SK-N-MC (cell line): Measurements from ENCODE around the gene HOXA6.

ENCODE experiments used
- DNase-seq: peaks from one replicate; pipeline ENCODE4 v3.0.0-alpha.2; 2011; ENCODE audit warnings: low read depth, low spot score
- H3K27ac ChIP-seq: fragments of 200-600 bp; sonication (generic); 2 replicates; pipeline ENCODE4 v1.5.1; 2016; ENCODE audit warnings: mixed run types
- H3K36me3 ChIP-seq: fragments of 200-600 bp; sonication (generic); 2 replicates; pipeline ENCODE4 v1.6.1; 2017; ENCODE audit warnings: antibody characterized with exemption, low read length, mixed read lengths; ENCODE audit not compliant: insufficient read depth
- H3K4me3 ChIP-seq: fragments of 200-600 bp; sonication (generic); 2 replicates; pipeline ENCODE4 v1.5.1; 2016
- H3K9ac ChIP-seq: fragments of 200-600 bp; sonication (generic); 2 replicates; pipeline ENCODE4 v1.8.0; 2017; ENCODE audit warnings: mixed run types, mixed read lengths; ENCODE audit not compliant: insufficient read length
- H3K9me3 ChIP-seq: fragments of 200-600 bp; sonication (generic); 2 replicates; pipeline ENCODE4 v1.6.1; 2017; ENCODE audit warnings: low read depth, mild to moderate bottlenecking, antibody characterized with exemption, low read length, moderate library complexity, mixed read lengths
- EZH2 ChIP-seq: fragments of 200-600 bp; sonication (generic); IDR thresholded peaks from one replicate; pipeline ENCODE4 v1.6.1; 2017; ENCODE audit warnings: antibody characterized with exemption
- FOXP2 ChIP-seq: optimal IDR thresholded peaks from 2 replicates; pipeline ENCODE3; 2011; ENCODE audit warnings: mild to moderate bottlenecking, moderate library complexity; ENCODE audit not compliant: insufficient read depth; ENCODE audit errors: extremely low read length, control extremely low read depth
- POLR2AphosphoS5 ChIP-seq: IDR thresholded peaks from 2 replicates; pipeline ENCODE4 v1.6.1; 2012; ENCODE audit warnings: mild to moderate bottlenecking, low read depth, low read length, borderline replicate concordance

The HOXA6 gene

GRCh38 chr7:27175626-27176523, 28.3 kb upstream of the HOXA6 start:
- DNase-seq, result no peak

GRCh38 chr7:27174874-27175625, 27.5 kb upstream of the HOXA6 start:
- Histone ChIP-seq H3K36me3 (no peaks in the 10 kb centered on the region), H3K9me3 (no peaks in the 10 kb centered on the region), H3K4me3 (no peak overlapping the region), H3K9ac (no peak overlapping the region), H3K27ac (no peak overlapping the region)
- TF ChIP-seq EZH2 (no peak), FOXP2 (no peak), POLR2AphosphoS5 (no peak)
- DNase-seq, result no peak

More at GRCh38 chr7:27175626-27176523, 28.3 kb upstream of the HOXA6 start:
- Histone ChIP-seq H3K9ac (no peak overlapping the region), H3K4me3 (no peak overlapping the region), H3K36me3 (no peaks in the 10 kb centered on the region), H3K27ac (no peak overlapping the region), H3K9me3 (no peaks in the 10 kb centered on the region)
- no peak for TF ChIP-seq FOXP2
- no peak for TF ChIP-seq POLR2AphosphoS5
- TF ChIP-seq EZH2, result no peak

- no peaks in the 10 kb centered on the region for H3K9me3 ChIP-seq
- TF ChIP-seq FOXP2 (no peak), EZH2 (no peak), POLR2AphosphoS5 (no peak)
- no peak within 1 kb of the TSS for H3K27ac ChIP-seq
- H3K4me3 ChIP-seq, result peak within 1 kb of the TSS; percentile 81
- no peaks in the 10 kb centered on the region for H3K36me3 ChIP-seq
- H3K9ac ChIP-seq, result peak within 1 kb of the TSS; percentile 77
- no peak for DNase-seq
Observed at GRCh38 chr7:27173956-27174873, 26.6 kb upstream of the HOXA6 start, which contains the start of gene HOXA10. Gene HOXA10 (minus strand): TSS chr7:27174320. CDS start chr7:27174306, 14 bp downstream.

GRCh38 chr7:27173511-27173955, 26.0 kb upstream of the HOXA6 start:
- DNase-seq, result no peak
- Histone ChIP-seq H3K4me3 (peak overlapping the region; percentile 81), H3K9ac (peak overlapping the region; percentile 77), H3K27ac (no peak overlapping the region), H3K9me3 (no peaks in the 10 kb centered on the region), H3K36me3 (no peaks in the 10 kb centered on the region)
- TF ChIP-seq EZH2 (no peak), POLR2AphosphoS5 (no peak), FOXP2 (no peak)

GRCh38 chr7:27172823-27173510, 25.4 kb upstream of the HOXA6 start:
- DNase-seq, result no peak
- H3K27ac ChIP-seq, result no peak overlapping the region

GRCh38 chr7:27172315-27172774, 24.8 kb upstream of the HOXA6 start:
- Histone ChIP-seq H3K9me3 (no peaks in the 10 kb centered on the region), H3K9ac (peak overlapping the region; percentile 77), H3K27ac (no peak overlapping the region), H3K36me3 (no peaks in the 10 kb centered on the region), H3K4me3 (peak overlapping the region; percentile 81)
- TF ChIP-seq EZH2 (no peak), POLR2AphosphoS5 (no peak), FOXP2 (no peak)
- DNase-seq, result peak; percentile 12

More at GRCh38 chr7:27172823-27173510, 25.4 kb upstream of the HOXA6 start:
- TF ChIP-seq POLR2AphosphoS5, result no peak; the same call in 1 of the 2 replicates
- TF ChIP-seq EZH2, result no peak
- TF ChIP-seq FOXP2, result no peak
- Histone ChIP-seq H3K9ac (peak overlapping the region; percentile 77), H3K4me3 (peak overlapping the region; percentile 81), H3K9me3 (no peaks in the 10 kb centered on the region), H3K36me3 (no peaks in the 10 kb centered on the region)

- no peak for DNase-seq
Observed at GRCh38 chr7:27171637-27172314, 24.2 kb upstream of the HOXA6 start.

More at GRCh38 chr7:27171637-27172314, 24.2 kb upstream of the HOXA6 start:
- Histone ChIP-seq H3K36me3 (no peaks in the 10 kb centered on the region), H3K9me3 (no peaks in the 10 kb centered on the region), H3K27ac (no peak overlapping the region), H3K9ac (no peak overlapping the region), H3K4me3 (peak overlapping the region; percentile 81)
- TF ChIP-seq POLR2AphosphoS5 (no peak), EZH2 (no peak), FOXP2 (no peak)
